DOHH2 (cell line): Measurements from ENCODE around the gene MMP24OS.

Experiments used
- H3F3A ChIP-seq: fragments of 200-600 bp; sonication (generic), shearing (Covaris generic); 2 replicates; pipeline ENCODE4 v1.6.0; 2016; ENCODE audit warnings: antibody characterized with exemption, mild to moderate bottlenecking; ENCODE audit not compliant: control insufficient read depth, insufficient read depth
- H3K27ac ChIP-seq: fragments of 200-600 bp; sonication (generic); 2 replicates; pipeline ENCODE4 v1.5.1; 2014; ENCODE audit warnings: low read depth, mild to moderate bottlenecking, low read length, moderate library complexity
- H3K27me3 ChIP-seq: fragments of 200-600 bp; sonication (generic); 2 replicates; pipeline ENCODE4 v1.6.1; 2014; ENCODE audit warnings: mild to moderate bottlenecking, low read length, mixed read lengths; ENCODE audit not compliant: control insufficient read depth
- H3K36me3 ChIP-seq: fragments of 200-600 bp; sonication (generic); 2 replicates; pipeline ENCODE4 v1.6.1; 2014; ENCODE audit warnings: mild to moderate bottlenecking, low read length, moderate library complexity, mixed read lengths; ENCODE audit not compliant: control insufficient read depth
- H3K4me1 ChIP-seq: fragments of 200-600 bp; sonication (generic); 2 replicates; pipeline ENCODE4 v1.6.1; 2014; ENCODE audit warnings: mild to moderate bottlenecking, low read length, mixed read lengths; ENCODE audit not compliant: control insufficient read depth
- H3K4me2 ChIP-seq: fragments of 200-600 bp; sonication (generic); 2 replicates; pipeline ENCODE4 v1.6.0; 2014; ENCODE audit warnings: mild to moderate bottlenecking, low read length, moderate library complexity
- H3K4me3 ChIP-seq: fragments of 200-600 bp; sonication (generic); 2 replicates; pipeline ENCODE4 v1.5.1; 2014; ENCODE audit warnings: mild to moderate bottlenecking, low read length, mixed read lengths
- H3K79me2 ChIP-seq: fragments of 200-600 bp; sonication (generic); 2 replicates; pipeline ENCODE4 v1.6.1; 2014; ENCODE audit warnings: mild to moderate bottlenecking, low read length, mixed read lengths; ENCODE audit not compliant: control insufficient read depth
- H3K9me2 ChIP-seq: fragments of 200-600 bp; sonication (generic); replicated peaks from 2 replicates; pipeline ENCODE4 v1.6.1; 2014; ENCODE audit warnings: mild to moderate bottlenecking, low read length, mixed read lengths; ENCODE audit not compliant: control insufficient read depth
- H3K9me3 ChIP-seq: fragments of 200-600 bp; sonication (generic); 2 replicates; pipeline ENCODE4 v1.6.1; 2014; ENCODE audit warnings: antibody characterized with exemption, low read length, mixed read lengths; ENCODE audit not compliant: control insufficient read depth, insufficient read depth
- H4K20me1 ChIP-seq: fragments of 200-600 bp; sonication (generic); 2 replicates; pipeline ENCODE4 v1.6.0; 2014; ENCODE audit warnings: low read depth, mild to moderate bottlenecking, antibody characterized with exemption, low read length, moderate library complexity; ENCODE audit not compliant: control insufficient read depth, insufficient read depth
- EZH2phosphoT487 ChIP-seq: fragments of 200-600 bp; sonication (generic); IDR thresholded peaks from 2 replicates; pipeline ENCODE4 v1.6.1; 2017; ENCODE audit warnings: borderline replicate concordance, mild to moderate bottlenecking, antibody characterized with exemption, low read length, moderate library complexity, mixed read lengths
- TF ChIP-seq, protein P1 (sequence below): fragments of 200-600 bp; sonication (generic); IDR thresholded peaks from one replicate; pipeline ENCODE4 v1.5.1; 2014; ENCODE audit warnings: antibody characterized with exemption, mild to moderate bottlenecking, low read depth, low read length; ENCODE audit not compliant: poor library complexity, severe bottlenecking

Gene MMP24OS

DNA sequence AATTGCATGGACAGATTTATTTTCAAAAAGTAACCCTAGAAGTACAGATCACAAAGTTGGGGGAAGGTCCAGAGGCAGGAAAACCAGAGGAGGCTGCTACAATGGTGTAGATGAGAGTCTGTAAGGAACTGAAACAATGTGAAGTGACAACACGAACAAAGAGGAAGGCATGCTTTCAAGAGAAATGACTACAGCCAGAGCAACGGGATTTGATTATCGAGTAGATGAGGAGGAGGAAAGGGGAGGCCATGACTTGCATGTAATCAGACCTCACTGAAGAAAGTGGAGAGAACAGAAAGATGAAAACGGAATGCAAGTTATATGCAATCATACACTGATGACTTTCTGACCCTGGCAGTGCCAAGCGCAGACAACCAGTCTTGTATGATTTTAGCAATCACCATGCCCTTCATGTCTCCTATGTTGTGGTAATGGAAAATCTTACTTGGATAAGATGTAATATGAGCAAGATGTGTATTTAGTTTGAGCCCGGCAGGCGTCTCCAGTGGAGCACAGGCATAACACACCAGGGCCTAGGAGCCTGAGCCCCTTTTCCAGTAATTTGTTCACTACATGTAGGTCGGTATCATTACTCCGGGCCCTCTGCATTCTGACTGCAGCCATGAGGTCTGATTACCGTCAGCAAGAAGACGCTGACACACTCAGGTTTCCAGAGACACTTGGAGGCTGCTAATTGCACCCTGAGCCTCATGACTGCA, 48.3 kb upstream of the MMP24OS start:
- H3K9me3 ChIP-seq: no peaks in the 10 kb centered on the region
- no peaks in the 10 kb centered on the region for H3K27me3 ChIP-seq
- no peak overlapping the region for H3K4me3 ChIP-seq
- no peaks in the 10 kb centered on the region for H4K20me1 ChIP-seq
- no peaks in the 10 kb centered on the region for H3K79me2 ChIP-seq
- no peak overlapping the region for H3K27ac ChIP-seq
- TF ChIP-seq, protein P1, sequence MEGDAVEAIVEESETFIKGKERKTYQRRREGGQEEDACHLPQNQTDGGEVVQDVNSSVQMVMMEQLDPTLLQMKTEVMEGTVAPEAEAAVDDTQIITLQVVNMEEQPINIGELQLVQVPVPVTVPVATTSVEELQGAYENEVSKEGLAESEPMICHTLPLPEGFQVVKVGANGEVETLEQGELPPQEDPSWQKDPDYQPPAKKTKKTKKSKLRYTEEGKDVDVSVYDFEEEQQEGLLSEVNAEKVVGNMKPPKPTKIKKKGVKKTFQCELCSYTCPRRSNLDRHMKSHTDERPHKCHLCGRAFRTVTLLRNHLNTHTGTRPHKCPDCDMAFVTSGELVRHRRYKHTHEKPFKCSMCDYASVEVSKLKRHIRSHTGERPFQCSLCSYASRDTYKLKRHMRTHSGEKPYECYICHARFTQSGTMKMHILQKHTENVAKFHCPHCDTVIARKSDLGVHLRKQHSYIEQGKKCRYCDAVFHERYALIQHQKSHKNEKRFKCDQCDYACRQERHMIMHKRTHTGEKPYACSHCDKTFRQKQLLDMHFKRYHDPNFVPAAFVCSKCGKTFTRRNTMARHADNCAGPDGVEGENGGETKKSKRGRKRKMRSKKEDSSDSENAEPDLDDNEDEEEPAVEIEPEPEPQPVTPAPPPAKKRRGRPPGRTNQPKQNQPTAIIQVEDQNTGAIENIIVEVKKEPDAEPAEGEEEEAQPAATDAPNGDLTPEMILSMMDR: no peak
- TF ChIP-seq EZH2phosphoT487: no peak
- no peaks in the 10 kb centered on the region for H3K9me2 ChIP-seq
- H3F3A ChIP-seq: no peaks in the 10 kb centered on the region
- no peak overlapping the region for H3K4me2 ChIP-seq
- no peaks in the 10 kb centered on the region for H3K4me1 ChIP-seq
- H3K36me3 ChIP-seq: no peaks in the 10 kb centered on the region; the same call in 1 of the 2 replicates

DNA sequence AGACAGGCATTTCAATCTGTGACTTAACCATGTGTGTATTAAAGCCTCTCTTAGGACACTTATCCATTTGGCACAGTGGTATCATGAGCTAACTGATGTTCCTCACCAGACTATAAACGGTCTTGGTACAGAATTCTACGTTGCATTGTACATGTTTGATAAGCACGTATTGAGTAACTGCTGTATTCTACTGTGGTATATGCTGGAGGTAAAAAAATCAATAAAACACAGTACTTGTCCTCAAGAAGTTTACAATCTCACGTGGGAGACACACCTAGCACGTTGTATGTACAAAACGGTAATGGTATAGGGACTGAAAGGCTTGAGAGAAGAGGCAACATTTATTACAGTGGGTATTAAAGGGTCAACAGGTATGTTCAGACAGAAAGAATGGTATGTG, 47.5 kb upstream of the MMP24OS start:
- Histone ChIP-seq H3F3A (no peaks in the 10 kb centered on the region), H3K27me3 (no peaks in the 10 kb centered on the region), H3K4me2 (no peak overlapping the region), H3K9me3 (no peaks in the 10 kb centered on the region), H3K9me2 (no peaks in the 10 kb centered on the region), H3K4me1 (no peaks in the 10 kb centered on the region), H3K36me3 (no peaks in the 10 kb centered on the region; the same call in 1 of the 2 replicates), H3K79me2 (no peaks in the 10 kb centered on the region), H4K20me1 (no peaks in the 10 kb centered on the region), H3K27ac (no peak overlapping the region), H3K4me3 (no peak overlapping the region)
- TF ChIP-seq, protein P1: no peak
- no peak for TF ChIP-seq EZH2phosphoT487

DNA sequence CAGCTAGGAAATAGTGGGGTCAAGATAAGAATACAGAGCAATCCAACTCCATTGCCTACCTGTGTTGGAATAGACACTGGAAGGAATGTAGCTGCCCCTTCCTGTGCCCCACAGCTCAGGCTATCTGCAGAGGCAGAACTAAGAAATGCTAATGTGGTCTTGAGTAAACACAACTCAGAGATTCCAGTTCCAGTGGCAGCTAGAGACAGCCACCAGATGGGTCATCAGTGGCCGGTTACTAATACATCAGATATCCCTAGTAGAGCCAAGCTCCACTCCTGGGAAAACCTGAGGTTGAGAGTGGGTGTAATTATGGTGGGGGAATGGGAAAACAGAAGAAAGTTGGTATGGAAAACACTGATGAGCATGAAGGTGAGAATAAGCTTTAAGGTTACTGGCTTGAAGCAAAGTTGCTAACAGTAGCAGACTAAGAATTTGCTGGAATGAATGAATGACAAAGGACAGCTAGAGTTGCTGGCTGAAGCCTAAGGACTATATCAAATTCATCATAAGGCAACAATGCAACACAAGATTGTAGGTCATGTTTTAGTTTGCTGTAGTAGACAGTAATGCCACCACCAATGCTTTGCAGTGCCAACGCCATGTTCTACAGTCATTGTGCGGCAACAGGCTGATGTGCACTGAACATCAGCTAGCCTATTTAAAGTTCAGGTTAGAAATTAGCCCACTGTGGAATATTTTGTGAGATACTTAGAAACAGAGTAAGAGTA, 42.6 kb upstream of the MMP24OS start:
- no peak for TF ChIP-seq EZH2phosphoT487
- TF ChIP-seq, protein P1: no peak
- H3K9me3 ChIP-seq: no peaks in the 10 kb centered on the region
- H3K9me2 ChIP-seq: no peaks in the 10 kb centered on the region
- H3F3A ChIP-seq: no peaks in the 10 kb centered on the region
- no peak overlapping the region for H3K27ac ChIP-seq
- H3K27me3 ChIP-seq: no peaks in the 10 kb centered on the region
- H3K36me3 ChIP-seq: peaks cover 3% of the 10 kb centered on the region; the same call in 1 of the 2 replicates
- no peaks in the 10 kb centered on the region for H3K4me1 ChIP-seq
- H3K79me2 ChIP-seq: no peaks in the 10 kb centered on the region
- no peaks in the 10 kb centered on the region for H4K20me1 ChIP-seq
- no peak overlapping the region for H3K4me2 ChIP-seq
- H3K4me3 ChIP-seq: no peak overlapping the region
